GM21825 (cell line): ENCODE data around the gene PIP4K2A.
"Not testable (repeated sequence)": the region's sequence is repeated elsewhere in the genome, so short reads cannot be mapped to it uniquely, and the experiment has no call there.

Experiments used
- ATAC-seq: cut with Tn5 transposase; IDR thresholded peaks from one replicate; pipeline ENCODE4 v1.9.1; 2021; ENCODE audit warnings: mild to moderate bottlenecking, moderate library complexity; ENCODE audit not compliant: unreplicated experiment

PIP4K2A gene

DNA sequence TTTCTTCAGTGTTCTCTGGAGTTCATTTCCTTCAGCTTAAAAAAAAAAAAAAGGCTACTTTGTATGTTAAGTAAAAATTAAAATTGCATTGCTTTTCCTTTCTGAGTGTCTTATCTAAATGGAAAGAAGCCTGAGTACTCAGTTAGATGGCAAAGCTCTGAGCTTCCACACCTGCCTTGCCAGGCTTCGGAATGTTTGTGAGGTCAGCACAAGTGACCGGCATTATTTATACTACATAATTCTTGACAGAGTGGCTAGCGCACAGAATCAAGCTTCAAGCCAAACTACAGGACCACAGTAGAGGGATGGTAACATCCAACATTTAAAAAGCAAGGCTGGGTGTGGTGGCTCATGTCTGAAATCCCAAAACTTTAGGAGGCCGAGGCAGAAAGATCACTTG is 17.3 kb downstream of the PIP4K2A start:
- no peak for ATAC-seq

DNA sequence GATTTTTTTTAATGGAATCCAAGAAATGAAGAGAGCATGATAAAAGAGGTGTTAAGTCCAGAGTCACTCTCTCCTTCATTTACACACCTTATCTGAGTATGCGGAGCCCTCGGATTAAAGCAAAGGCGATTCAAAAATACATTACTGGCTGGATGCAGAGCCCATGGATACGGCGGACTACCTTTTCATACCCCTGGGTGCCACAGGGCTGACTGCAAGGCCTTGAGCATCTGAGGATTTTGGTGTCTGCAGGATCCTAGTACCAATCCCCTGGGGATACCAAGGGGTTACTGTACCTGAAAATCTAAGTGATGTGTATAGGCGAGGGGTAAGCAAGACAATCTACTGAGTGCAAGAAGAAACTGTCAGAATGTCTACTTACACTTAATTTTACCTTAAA is 20.5 kb downstream of the PIP4K2A start:
- ATAC-seq: no peak

DNA sequence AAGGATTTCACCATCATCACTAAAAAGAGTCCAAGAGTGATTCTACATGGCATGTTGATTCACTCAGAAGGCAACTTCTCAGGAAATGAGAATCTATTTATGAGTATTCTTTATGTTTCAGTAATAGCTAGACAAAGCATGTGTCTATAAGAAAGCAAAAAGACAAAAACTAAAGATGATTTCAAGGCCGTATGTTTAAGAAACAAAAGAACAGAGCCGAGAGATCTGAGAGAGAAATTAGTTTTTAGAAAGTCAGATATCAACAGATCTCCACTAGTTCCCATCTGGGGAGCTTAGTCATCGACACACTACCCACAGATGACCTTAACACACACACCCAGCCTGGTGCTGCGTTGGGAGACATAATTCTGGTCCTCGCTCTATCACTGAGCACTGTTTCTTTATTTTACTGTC is 21.0 kb downstream of the PIP4K2A start:
- no peak for ATAC-seq

DNA sequence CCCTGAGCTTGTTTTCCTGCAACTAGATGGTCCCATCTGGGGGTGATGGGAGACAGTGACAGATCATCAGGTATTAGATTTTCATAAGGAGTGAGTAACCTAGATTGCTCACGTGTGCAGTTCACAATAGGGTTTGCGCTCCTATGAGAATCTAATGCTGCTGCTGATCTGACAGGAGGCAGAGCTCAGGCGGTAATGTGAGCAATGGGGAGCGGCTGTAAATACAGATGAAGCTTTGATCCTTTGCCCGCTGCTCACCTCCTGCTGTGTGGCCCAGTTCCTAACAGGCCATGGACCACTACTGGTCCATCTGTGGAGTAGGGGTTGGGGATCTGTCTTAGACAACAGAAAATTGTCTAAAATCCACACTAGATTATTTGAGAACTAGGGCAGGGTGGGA is 22.3 kb downstream of the PIP4K2A start:
- ATAC-seq: not testable (repeated sequence)

DNA sequence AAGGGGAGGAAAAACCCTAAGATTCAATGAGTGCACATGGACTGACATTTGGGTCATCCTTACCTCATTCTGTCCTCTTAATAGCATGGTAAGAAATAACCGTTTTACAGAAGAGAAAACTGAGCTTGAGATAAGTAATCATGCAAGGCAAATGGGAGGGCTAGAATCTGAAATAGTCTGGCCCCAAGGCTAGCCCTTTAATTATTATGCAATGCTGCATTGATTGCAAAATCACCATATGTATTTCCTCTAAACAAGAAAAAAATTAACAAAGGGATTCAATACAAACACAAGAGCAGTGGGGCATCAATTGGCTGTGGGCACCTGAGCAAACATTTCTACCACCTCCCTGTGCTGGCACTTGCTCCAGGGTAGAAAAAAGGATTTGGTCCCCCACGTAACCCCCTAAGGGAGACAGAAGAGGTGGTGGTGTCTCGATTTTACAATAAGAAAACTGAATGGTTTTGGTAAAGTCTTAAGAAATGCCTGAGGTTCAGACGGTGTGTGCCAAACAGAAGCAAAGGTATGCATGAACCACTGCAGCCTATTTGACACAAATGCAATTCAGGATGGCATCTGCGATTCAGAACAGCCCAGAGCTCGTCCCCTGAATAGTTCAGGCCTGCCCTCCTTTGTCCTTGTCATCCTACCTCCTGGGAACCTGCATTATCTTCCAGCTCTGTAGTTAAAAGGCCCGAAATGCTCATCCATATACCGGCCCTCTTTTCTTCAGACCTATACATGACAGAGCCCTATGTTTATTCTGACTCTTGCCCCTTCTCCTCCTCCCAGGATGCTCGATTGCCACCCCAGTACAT is 23.6 kb downstream of the PIP4K2A start:
- no peak for ATAC-seq

DNA sequence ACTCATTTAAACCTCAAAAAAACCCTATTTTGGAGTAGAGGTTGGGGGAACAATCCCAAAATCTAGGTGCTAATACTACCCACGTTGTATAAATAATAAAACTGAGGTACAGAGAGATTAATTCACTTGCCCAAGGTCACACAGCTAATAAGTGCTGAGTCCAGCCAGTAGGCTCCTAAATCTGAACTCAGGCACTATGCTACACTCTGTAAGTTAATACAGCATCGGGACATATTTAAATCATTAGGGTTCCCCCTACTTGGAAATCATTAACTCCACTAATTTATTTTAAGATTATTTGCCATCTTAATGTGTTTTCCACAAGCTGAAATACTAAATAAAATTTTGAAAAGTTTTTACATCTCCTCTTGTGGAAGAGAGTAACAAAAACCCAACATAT is 24.2 kb downstream of the PIP4K2A start:
- ATAC-seq: peak; percentile 35

DNA sequence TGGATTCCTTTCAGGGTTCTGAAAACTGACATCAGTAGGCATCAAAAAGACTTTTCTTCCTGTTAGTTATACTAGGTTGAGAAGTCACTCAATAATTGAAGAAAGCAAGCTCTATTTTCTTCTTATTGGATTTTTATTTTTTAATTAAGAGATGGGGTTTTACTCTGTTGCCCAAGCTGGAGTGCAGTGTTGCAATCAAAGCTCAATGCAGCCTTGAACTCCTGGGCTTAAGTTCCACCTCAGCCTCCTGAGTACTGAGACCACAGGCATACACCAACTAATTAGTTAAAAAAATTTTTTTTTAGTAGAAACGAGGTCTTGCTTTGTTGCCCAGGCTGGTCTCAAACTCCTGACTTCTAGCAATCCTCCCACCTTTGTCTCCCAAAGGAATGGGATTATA is 28.0 kb downstream of the PIP4K2A start:
- no peak for ATAC-seq

DNA sequence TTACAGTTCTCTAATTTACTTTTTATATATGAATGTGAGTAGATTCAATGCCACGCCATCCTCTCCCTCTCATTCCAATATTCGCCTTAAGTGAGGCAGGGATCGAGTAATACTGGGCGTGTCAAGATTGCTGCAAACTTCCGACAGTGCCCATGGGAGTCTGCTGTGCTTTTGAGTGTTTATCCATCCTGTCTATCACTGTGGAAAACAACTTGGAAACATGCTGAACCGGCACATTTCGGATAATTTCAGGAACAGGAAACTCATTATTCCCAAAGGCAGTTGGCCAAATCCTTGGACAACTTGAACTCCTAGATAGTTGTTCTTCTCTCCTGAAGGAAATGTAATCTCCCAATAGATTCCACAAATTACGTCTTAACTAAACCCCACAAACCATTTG is 28.5 kb downstream of the PIP4K2A start:
- ATAC-seq: no peak

DNA sequence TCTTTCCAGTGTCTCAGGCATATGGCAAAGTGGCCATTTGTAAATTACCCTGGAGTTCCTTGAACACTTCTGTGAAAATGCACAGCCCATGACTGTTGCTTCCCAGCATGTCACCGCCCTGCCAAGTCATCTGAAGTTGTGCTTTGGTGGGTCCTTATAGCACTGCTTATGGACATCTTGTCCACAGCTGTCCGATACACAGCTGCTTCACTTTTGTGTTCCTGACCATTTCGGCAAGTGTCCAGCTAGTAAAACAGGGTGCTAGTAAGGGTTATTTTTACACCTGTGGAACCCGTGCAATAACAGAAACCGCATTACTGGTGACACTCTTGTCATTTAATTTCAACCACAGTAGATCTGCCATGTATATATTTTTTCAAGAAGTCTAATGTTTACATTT is 29.7 kb downstream of the PIP4K2A start:
- ATAC-seq: no peak

DNA sequence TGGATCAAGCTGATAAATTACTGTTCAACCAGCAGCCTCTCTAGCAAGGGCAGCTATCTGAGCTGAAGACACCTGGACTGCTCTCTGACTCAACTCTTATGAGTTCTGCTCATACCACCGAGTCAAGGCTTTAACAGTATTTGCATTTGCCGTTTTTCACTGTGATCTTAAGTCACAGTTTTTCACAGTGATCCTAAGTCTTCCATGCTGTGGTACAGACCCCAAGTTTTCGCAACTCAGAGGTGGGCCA is 31.3 kb downstream of the PIP4K2A start:
- ATAC-seq: peak; percentile 51

DNA sequence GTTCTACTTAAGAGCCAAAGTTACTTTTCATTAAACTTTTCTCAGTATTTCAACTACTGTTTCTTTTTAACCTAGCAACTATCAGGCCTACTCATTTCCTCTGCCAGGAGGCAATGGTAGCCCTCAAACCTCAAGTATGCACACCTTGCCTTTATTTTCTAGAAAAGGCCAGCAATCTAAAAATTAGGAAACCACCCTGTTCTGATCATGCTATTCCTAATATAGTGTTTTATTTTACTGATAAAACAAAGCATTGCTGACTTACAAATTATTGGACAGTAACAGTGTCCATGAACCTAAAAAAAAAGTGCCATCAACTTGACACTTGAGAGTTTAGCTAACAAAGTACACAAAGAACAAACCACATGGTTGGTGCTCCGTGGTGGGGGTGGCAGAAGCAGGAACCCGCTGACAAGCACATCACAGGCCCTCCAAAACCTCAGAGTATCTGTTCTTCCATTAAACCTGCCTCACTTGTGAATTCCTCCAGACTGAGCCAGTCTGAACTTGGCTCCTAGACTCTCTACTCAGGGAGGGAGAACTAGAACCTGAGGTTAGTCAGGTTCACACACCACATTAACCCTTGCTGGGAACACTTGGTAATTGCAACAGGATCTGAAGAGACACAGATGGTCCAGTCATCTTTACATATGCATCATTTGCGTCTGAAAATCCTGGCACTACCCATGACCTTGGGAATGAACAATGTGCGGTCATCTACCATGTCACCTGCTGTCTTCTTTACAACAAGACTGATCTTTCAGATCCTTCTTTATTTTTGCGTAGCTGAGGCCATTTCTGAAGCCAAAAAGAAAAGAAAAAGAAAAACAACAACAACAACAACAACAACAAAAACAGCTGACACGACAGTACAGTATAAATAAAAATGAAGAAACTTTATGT is 31.9 kb downstream of the PIP4K2A start:
- no peak for ATAC-seq

DNA sequence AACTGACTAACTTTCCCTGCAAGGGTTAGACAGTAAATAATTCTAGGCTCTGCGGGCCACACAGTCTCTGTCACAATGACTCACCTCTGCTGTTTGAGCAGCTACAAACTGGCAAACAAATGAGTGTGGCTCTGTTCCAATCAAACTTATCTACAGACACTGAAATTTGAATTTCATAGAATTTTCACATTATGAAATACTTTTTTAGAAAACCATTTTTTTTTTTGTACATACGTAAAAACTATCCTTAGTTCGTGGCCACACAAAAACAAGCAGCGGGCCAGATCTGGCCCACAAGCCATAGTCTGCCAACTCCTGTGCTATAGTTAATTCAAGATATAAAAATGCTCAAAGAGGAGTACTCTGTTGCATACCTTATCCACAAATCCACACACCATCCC is 32.6 kb downstream of the PIP4K2A start:
- ATAC-seq: no peak

DNA sequence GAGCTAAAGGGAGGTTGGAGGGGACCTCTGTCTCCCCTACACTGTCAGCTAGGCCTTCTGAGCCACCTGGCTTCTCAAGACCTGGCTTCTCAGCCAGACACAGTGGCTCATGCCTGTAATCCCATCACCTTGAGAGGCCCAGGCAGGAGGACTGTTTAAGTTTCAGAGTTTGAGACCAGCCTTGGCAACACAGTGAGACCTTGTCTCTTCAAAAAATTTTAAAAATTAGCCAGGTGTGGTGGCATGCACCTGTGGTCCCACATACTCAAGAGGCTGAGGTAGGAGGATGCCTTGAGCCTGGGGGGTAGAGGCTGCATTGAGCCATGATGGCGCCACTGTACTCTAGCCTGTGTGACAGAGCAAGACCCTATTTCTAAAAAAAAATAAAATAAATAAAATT is 33.1 kb downstream of the PIP4K2A start:
- ATAC-seq: no peak

DNA sequence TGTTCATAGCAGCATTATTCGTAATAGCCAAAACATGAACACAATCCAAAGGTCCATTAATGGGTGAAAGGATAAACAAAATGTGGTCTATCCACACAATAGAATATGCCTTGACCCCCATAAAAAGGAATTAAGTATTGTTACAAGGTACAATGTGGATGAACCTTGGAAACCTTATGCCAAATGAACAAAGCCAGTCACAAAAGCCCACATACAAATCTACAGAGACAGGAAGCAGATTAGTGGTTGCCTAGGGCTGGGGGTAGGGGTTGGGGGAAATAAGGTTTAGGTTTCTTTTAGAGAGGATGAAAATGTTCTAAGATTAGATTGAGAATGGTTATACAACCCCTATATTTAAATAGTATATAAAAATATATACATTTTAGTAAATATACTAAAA is 34.8 kb downstream of the PIP4K2A start:
- ATAC-seq: no peak

DNA sequence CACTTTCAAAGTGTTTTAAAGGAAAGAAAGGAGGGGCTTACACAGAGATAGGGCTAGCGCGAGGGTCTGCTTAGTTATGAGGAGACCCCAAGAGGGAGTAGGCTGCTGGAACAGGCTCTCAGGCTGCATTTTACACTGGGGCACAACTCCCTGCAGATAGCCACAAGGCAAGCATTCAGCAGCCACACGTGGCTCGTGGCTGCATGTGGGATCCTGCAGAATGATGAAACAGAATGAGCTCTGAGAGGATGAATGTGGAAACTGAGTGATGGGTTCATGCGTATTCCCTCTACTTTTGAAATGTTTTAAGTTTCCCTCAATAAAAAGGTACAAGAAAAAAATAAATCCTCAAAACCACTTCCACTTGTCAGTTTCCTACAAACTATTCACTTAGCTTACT is 37.0 kb downstream of the PIP4K2A start:
- ATAC-seq: no peak

DNA sequence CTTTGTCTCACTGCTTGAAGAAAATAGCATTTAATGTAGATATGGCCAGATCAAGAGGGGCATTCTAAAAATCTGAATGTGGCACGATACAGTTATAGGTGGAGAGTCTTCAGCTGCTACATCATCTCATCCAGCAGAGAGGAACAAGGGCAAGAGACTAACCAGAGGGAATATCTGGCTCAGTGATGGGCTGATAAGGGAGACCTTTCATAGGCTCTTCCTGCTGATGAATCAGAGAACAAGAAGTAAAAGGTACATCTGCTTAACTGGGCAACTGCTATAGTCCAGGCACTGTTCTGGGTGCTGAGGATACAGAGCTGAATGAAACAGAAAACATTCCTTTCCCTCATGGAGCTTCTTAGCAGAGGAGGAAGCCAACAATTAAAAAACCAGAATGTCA is 37.9 kb downstream of the PIP4K2A start:
- ATAC-seq: no peak

DNA sequence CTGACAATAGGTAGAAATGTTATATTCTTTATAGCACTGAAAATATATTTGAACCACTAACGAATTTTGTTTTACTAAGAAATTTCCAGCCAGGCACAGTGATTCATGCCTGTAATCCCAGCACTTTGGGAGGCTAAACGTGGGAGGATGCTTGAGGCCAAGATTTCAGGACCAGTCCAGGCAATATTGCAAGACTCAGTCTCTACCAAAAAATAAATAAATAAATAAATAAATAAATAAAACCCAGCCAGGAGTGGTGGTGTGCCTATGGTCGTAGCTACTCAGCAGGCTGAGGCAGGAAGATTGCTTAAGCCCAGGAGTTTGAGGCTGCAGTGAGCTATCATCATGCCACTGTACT is 39.8 kb downstream of the PIP4K2A start:
- no peak for ATAC-seq

DNA sequence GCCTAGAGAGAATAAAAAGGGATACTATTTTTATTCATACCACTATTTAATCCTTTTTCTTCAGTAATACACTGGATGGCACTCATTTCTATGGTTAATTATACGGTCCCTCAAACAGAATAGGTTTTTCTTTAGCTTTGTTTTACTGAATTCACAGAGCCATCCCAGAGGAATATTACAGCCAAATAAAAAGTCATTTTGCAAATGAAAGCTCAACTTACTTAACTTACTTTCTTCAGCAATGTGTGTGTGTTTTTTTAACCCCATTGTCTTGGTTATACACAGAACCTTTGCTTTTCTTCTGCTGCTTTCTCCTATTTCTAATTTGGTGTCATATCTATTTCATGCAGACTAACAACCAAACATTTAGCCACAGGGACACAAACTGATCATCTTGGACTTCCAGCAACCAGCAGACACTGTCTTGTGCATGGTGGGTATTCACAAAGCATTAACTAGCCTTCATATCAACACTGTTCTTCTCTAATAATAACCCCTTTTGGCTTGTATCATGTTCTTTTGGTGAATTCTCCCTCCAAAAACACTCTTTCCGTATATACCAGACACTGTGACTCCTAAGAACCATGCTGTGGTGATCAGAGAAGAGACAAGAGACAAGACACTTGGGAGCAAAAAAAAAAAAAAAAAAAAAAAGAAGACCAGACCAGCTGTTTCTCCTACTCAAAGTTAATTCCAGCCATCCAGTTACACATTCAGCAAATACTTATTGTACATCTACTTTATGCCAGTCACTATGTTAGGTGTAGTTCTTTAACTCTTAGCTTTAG is 40.4 kb downstream of the PIP4K2A start:
- no peak for ATAC-seq

DNA sequence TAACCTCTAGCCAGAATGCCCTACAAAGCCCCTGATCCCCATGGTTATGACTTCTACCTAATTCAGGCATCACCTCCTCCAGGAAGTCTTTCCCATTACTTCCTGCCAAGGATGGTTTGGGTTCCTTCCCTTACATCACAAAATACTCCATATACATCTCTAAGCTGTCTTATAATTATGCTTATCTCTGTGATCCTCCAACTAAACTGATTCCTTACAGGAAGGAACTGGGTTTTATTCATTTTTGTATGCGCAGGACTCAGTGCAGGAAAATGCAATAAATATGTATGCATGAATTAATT is 41.3 kb downstream of the PIP4K2A start:
- ATAC-seq: no peak

DNA sequence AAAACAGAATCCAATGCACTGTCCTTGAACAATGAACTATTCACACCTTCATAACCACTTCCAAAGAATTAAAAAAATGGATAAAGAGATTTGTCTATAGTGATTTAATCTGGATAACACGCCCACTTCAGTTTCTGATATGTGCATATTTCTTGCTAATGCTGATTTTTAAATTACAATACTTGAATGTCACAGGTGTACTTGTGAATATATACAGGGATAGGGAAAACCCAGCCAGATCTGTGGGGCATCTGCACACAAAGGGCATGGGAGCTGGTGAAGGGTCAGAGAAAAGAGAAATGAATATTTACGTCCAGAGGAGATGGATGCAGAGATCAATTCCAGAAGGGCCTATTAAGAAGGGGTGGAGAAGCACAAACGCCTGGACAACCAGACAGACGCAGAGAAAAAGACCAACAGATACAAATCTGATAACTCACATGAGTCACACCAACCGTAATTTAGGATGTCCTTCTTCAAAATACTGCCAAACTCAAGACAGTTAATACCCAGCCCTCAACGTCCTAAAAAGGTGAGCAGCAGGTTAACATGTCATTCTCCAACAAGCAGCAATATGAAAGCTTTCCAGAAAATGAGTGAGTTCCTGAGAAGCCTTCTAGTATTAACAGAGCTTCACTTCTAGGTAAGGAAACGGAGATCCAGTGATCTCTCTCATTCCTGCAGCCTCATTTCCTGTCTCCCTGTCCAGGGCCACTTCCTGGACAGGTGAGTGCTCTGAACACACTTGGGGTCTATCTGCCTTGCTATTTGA is 41.9 kb downstream of the PIP4K2A start:
- ATAC-seq: no peak

DNA sequence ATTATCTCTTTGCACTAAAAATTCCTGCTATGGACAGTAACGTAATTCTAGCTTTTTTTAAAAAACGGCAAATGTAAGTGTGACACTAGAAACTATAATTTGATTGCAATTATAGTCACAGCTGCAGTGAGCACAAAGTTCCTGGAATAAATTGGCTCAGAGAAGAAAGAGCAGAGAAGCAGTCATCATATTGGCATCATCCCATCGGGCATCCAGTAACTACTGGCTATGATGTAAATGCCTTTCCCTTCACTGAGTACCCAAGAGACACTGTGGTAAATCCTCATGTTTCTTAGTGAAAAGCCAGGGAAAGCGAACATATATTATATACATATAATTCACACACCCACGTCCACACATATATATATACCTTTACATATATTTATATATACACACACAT is 43.6 kb downstream of the PIP4K2A start:
- no peak for ATAC-seq
